Measurements from ENCODE around the gene SMC5. TPM values are rescaled to one million over a fixed set of nuclear protein-coding genes. Genes with fewer than 3 reads are reported as not detected.

Gene SMC5
- total RNA-seq, 1 donor from 2014 or later, result 26.5 TPM

- Mint-ChIP-seq H3K4me1 (ENCODE audit: unreplicated experiment) (no peaks in the 10 kb centered on the region), H3K27ac (ENCODE audit: unreplicated experiment) (no peak overlapping the region), H3K9me3 (ENCODE audit: unreplicated experiment) (no peaks in the 10 kb centered on the region), H3K27me3 (ENCODE audit: unreplicated experiment) (peaks cover 1% of the 10 kb centered on the region), H3K36me3 (ENCODE audit: low read depth, unreplicated experiment) (peaks cover 3% of the 10 kb centered on the region), H3K4me3 (ENCODE audit: unreplicated experiment) (no peak overlapping the region)
- no peak for TF ChIP-seq CTCF (IDR thresholded peaks at IDR 0.05; ENCODE audit: unreplicated experiment)
- no peak for DNase-seq (ENCODE audit: low spot score)
These were observed 108.6 kb downstream of the SMC5 start for GRCh38 chr9:70367305-70367930.

GRCh38 chr9:70374962-70375618 is 116.3 kb downstream of the SMC5 start:
- H3K4me3 Mint-ChIP-seq (ENCODE audit: unreplicated experiment), result no peak overlapping the region
- H3K27ac Mint-ChIP-seq (ENCODE audit: unreplicated experiment), result no peak overlapping the region
- H3K4me1 Mint-ChIP-seq (ENCODE audit: unreplicated experiment), result peaks cover 3% of the 10 kb centered on the region
- TF ChIP-seq CTCF (IDR thresholded peaks at IDR 0.05; ENCODE audit: unreplicated experiment), result no peak
- no peaks in the 10 kb centered on the region for H3K9me3 Mint-ChIP-seq (ENCODE audit: unreplicated experiment)
- DNase-seq (ENCODE audit: low spot score), result no peak
- peaks cover 2% of the 10 kb centered on the region for H3K27me3 Mint-ChIP-seq (ENCODE audit: unreplicated experiment)
- H3K36me3 Mint-ChIP-seq (ENCODE audit: low read depth, unreplicated experiment), result no peaks in the 10 kb centered on the region

GRCh38 chr9:70382046-70382708 is 123.4 kb downstream of the SMC5 start:
- TF ChIP-seq CTCF (IDR thresholded peaks at IDR 0.05; ENCODE audit: unreplicated experiment), result no peak
- Mint-ChIP-seq H3K9me3 (ENCODE audit: unreplicated experiment) (no peaks in the 10 kb centered on the region), H3K27me3 (ENCODE audit: unreplicated experiment) (peaks cover 1% of the 10 kb centered on the region), H3K4me3 (ENCODE audit: unreplicated experiment) (no peak overlapping the region), H3K36me3 (ENCODE audit: low read depth, unreplicated experiment) (no peaks in the 10 kb centered on the region), H3K4me1 (ENCODE audit: unreplicated experiment) (peaks cover 9% of the 10 kb centered on the region), H3K27ac (ENCODE audit: unreplicated experiment) (no peak overlapping the region)
- DNase-seq (ENCODE audit: low spot score), result no peak

- no peak for TF ChIP-seq CTCF (IDR thresholded peaks at IDR 0.05; ENCODE audit: unreplicated experiment)
- peaks cover 15% of the 10 kb centered on the region for H3K4me1 Mint-ChIP-seq (ENCODE audit: unreplicated experiment)
- H3K4me3 Mint-ChIP-seq (ENCODE audit: unreplicated experiment), result no peak overlapping the region
- DNase-seq (ENCODE audit: low spot score), result no peak
- H3K27me3 Mint-ChIP-seq (ENCODE audit: unreplicated experiment), result peaks cover 2% of the 10 kb centered on the region
- no peaks in the 10 kb centered on the region for H3K9me3 Mint-ChIP-seq (ENCODE audit: unreplicated experiment)
- H3K27ac Mint-ChIP-seq (ENCODE audit: unreplicated experiment), result no peak overlapping the region
- H3K36me3 Mint-ChIP-seq (ENCODE audit: low read depth, unreplicated experiment), result no peaks in the 10 kb centered on the region
These were observed 124.2 kb downstream of the SMC5 start for GRCh38 chr9:70382709-70383605.

All from endothelial cell (in vitro differentiated cells).